HCT116 (cell line): ENCODE measurements around the gene ZNF532. TPM values are rescaled to one million over a fixed set of nuclear protein-coding genes. Genes with fewer than 3 reads are reported as not detected.

ENCODE experiments used
- ATAC-seq: fragments of 200-7000 bp; cut with Tn5 transposase; 2 replicates; pipeline ENCODE4 v1.9.1; 2020; ENCODE audit warnings: mild to moderate bottlenecking, moderate library complexity
- BruUV-seq: library from RNA; stranded (reverse); fragments of 400-500 nt; replicated peaks from 2 replicates; lab custom pipeline; 2021; lab: Mats Ljungman, UMichigan
- CTCF ChIA-PET: fragments of 300-600 bp; sonication (Branson Sonifier 250); formaldehyde crosslinking; loops from one replicate; lab custom pipeline; 2021; ENCODE audit warnings: antibody characterized with exemption; lab: Charles Lee
- POLR2A ChIA-PET: fragments of 300-600, 350-600 bp; sonication (Branson Sonifier 250); formaldehyde crosslinking; loops from one replicate; lab custom pipeline; 2021; ENCODE audit warnings: antibody characterized with exemption; lab: Charles Lee
- RAD21 ChIA-PET, 2 experiments: fragments of 300-600 bp; sonication (Branson Sonifier 250); formaldehyde crosslinking; loops; one replicate each; lab custom pipeline; 2023; ENCODE audit warnings: low total read pairs in 2 of 2; ENCODE audit not compliant: uncharacterized antibody in 2 of 2, unreplicated experiment in 2 of 2, low non-redundant PET in 1 of 2; lab: Charles Lee
- DNase-seq: peaks from one replicate; pipeline ENCODE4 v3.0.0-alpha.2; 2010; ENCODE audit warnings: low read depth, low spot score
- H2AFZ ChIP-seq: fragments of 200-600 bp; shearing (Covaris generic), sonication (generic); 2 replicates; pipeline ENCODE4 v1.6.1; 2017; ENCODE audit warnings: low read depth, mixed run types, mixed read lengths, antibody characterized with exemption, low read length; ENCODE audit not compliant: poor library complexity, severe bottlenecking
- H3K27ac ChIP-seq: 2 replicates; pipeline ENCODE4 v1.5.1; 2012; ENCODE audit warnings: low read depth, low read length
- H3K27me3 ChIP-seq: fragments of 200-600 bp; sonication (generic); 2 replicates; pipeline ENCODE4 v1.6.1; 2016; ENCODE audit warnings: mixed run types, low read length, mixed read lengths; ENCODE audit not compliant: insufficient read depth
- H3K36me3 ChIP-seq, 2 experiments: fragments of 200-500 bp in 1 of 2; fragments of 200-600 bp in 1 of 2; sonication (Bioruptor generic) in 1 of 2; sonication (generic) in 1 of 2; 2 replicates each; pipeline versions ENCODE4 v1.5.1 to v1.6.1; 2014 to 2016; ENCODE audit warnings: low read length in 2 of 2, inconsistent platforms in 1 of 2, mixed read lengths in 1 of 2, mixed run types in 1 of 2; ENCODE audit not compliant: insufficient read depth in 2 of 2, control insufficient read depth in 1 of 2
- H3K4me1 ChIP-seq, 2 experiments: fragments of 200-600 bp in 1 of 2; sonication (generic) in 1 of 2; 2 replicates each; pipeline versions ENCODE4 v1.5.1 to v1.6.1; 2012 to 2017; ENCODE audit warnings: low read length in 2 of 2, inconsistent platforms in 1 of 2, mild to moderate bottlenecking in 1 of 2, mixed read lengths in 1 of 2, mixed run types in 1 of 2, moderate library complexity in 1 of 2; ENCODE audit not compliant: insufficient read depth in 2 of 2, control insufficient read depth in 1 of 2
- H3K4me2 ChIP-seq: fragments of 200-600 bp; sonication (generic); 2 replicates; pipeline ENCODE4 v1.6.1; 2017; ENCODE audit warnings: mixed run types, low read length, mixed read lengths
- H3K4me3 ChIP-seq, 2 experiments: fragments of 200-600 bp in 1 of 2; sonication (generic) in 1 of 2; replicated peaks in 1 of 2; 2 replicates each; pipeline ENCODE4 v1.5.1; 2011 to 2016; ENCODE audit warnings: low read length in 2 of 2, control low read depth in 1 of 2, low read depth in 1 of 2, mild to moderate bottlenecking in 1 of 2, mixed read lengths in 1 of 2, mixed run types in 1 of 2
- H3K79me2 ChIP-seq: fragments of 200-600 bp; sonication (generic); 2 replicates; pipeline ENCODE4 v1.6.1; 2017; ENCODE audit warnings: mild to moderate bottlenecking, mixed run types, low read length, moderate library complexity, mixed read lengths; ENCODE audit not compliant: insufficient read depth
- H3K9ac ChIP-seq: fragments of 200-600 bp; sonication (generic); 2 replicates; pipeline ENCODE4 v1.6.1; 2016; ENCODE audit warnings: low read length, mixed read lengths
- H3K9me2 ChIP-seq: fragments of 200-600 bp; sonication (generic), shearing (Covaris generic); 2 replicates; pipeline ENCODE4 v1.6.1; 2017; ENCODE audit warnings: mixed run types, mild to moderate bottlenecking, moderate library complexity; ENCODE audit not compliant: insufficient read depth
- H3K9me3 ChIP-seq, 2 experiments: fragments of 200-500 bp in 1 of 2; fragments of 200-600 bp in 1 of 2; sonication (Bioruptor generic) in 1 of 2; sonication (generic) in 1 of 2; 2 replicates each; pipeline ENCODE4 v1.6.1; 2014 to 2017; ENCODE audit warnings: low read length in 2 of 2, mixed read lengths in 2 of 2, inconsistent platforms in 1 of 2, low read depth in 1 of 2, mild to moderate bottlenecking in 1 of 2, mixed run types in 1 of 2, moderate library complexity in 1 of 2; ENCODE audit not compliant: control insufficient read depth in 1 of 2, insufficient read depth in 1 of 2
- H4K20me1 ChIP-seq: fragments of 200-600 bp; sonication (generic), shearing (Covaris generic); 2 replicates; pipeline ENCODE4 v1.6.1; 2017; ENCODE audit warnings: mixed run types, mild to moderate bottlenecking, moderate library complexity; ENCODE audit not compliant: insufficient read depth
- POLR2AphosphoS5 ChIP-seq: IDR thresholded peaks from 2 replicates; pipeline ENCODE4 v1.6.1; 2011; ENCODE audit warnings: mild to moderate bottlenecking, low read depth, low read length, moderate library complexity
- RAD21 ChIP-seq: IDR thresholded peaks from 2 replicates; pipeline ENCODE4 v1.6.1; 2012; ENCODE audit warnings: low read depth, mild to moderate bottlenecking
- SIN3A ChIP-seq: IDR thresholded peaks from 2 replicates; pipeline ENCODE4 v1.6.1; 2012; ENCODE audit warnings: low read depth
- SP1 ChIP-seq: IDR thresholded peaks from 2 replicates; pipeline ENCODE4 v1.6.1; 2012; ENCODE audit warnings: low read depth
- YY1 ChIP-seq: IDR thresholded peaks from 2 replicates; pipeline ENCODE4 v1.6.1; 2011; ENCODE audit warnings: low read length, low read depth, moderate library complexity, mild to moderate bottlenecking; ENCODE audit not compliant: insufficient replicate concordance; ENCODE audit errors: extremely low read depth
- intact Hi-C: fragments of 100-400 bp; cut with micrococcal nuclease; formaldehyde crosslinking; loops from 2 replicates; pipeline ENCODE4 v1.10.0; 2022
- total RNA-seq: library from RNA; stranded (reverse); gene quantifications from one replicate; pipeline ENCODE4 v1.2.1, GENCODE V29; 2021; ENCODE audit not compliant: unreplicated experiment
- TF ChIP-seq, protein P1 (sequence below), 3 experiments: fragments of 200-600 bp in 1 of 3; sonication (generic) in 1 of 3; IDR thresholded peaks in 2 of 3; conservative IDR thresholded peaks in 1 of 3; 2 replicates each; pipeline ENCODE4 v1.5.1; 2012 to 2017; ENCODE audit warnings: low read depth in 2 of 3, low read length in 2 of 3, antibody characterized with exemption in 1 of 3, borderline replicate concordance in 1 of 3, control low read depth in 1 of 3, mild to moderate bottlenecking in 1 of 3, mixed read lengths in 1 of 3, mixed run types in 1 of 3, moderate library complexity in 1 of 3; ENCODE audit not compliant: insufficient read depth in 1 of 3
- TF ChIP-seq, protein P2 (sequence below): IDR thresholded peaks from 2 replicates; pipeline ENCODE4 v1.6.1; 2012; ENCODE audit warnings: low read depth
- TF ChIP-seq, protein P3 (sequence below): IDR thresholded peaks from 2 replicates; pipeline ENCODE4 v1.6.1; 2012
- TF ChIP-seq, protein P4 (sequence below): IDR thresholded peaks from 2 replicates; pipeline ENCODE4 v1.6.1; 2011; ENCODE audit warnings: mild to moderate bottlenecking, low read length, moderate library complexity; ENCODE audit not compliant: insufficient replicate concordance; ENCODE audit errors: extremely low read depth

The ZNF532 gene
- total RNA-seq, 1 experiment from 2014 or later, result 11.6 TPM

DNA sequence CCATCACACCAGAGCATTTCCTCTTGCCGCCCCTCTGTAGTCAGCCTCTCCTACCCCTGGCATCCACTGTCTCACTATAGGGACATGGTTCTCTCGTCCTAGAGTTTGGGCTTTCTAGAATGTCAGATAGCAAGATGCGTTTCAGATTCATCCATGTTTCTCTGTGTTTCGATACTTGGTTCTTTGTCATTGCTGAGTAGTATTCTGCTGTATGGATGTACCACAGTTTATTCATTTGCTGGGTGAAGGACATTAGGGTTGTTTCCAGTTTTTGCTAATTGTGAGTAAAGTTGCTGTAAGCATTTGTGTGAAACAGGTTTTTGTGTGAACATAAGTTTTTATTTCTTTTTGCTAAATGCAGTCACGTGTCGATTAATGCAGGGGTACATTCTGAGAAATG lies 3.8 kb downstream of the ZNF532 start (continued):
- TF ChIP-seq, protein P1, sequence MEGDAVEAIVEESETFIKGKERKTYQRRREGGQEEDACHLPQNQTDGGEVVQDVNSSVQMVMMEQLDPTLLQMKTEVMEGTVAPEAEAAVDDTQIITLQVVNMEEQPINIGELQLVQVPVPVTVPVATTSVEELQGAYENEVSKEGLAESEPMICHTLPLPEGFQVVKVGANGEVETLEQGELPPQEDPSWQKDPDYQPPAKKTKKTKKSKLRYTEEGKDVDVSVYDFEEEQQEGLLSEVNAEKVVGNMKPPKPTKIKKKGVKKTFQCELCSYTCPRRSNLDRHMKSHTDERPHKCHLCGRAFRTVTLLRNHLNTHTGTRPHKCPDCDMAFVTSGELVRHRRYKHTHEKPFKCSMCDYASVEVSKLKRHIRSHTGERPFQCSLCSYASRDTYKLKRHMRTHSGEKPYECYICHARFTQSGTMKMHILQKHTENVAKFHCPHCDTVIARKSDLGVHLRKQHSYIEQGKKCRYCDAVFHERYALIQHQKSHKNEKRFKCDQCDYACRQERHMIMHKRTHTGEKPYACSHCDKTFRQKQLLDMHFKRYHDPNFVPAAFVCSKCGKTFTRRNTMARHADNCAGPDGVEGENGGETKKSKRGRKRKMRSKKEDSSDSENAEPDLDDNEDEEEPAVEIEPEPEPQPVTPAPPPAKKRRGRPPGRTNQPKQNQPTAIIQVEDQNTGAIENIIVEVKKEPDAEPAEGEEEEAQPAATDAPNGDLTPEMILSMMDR (IDR thresholded peaks at IDR 0.05 in 2 of 3, conservative IDR thresholded peaks at IDR 0.05 in 1 of 3; ENCODE audit: borderline replicate concordance in 1 of 3, insufficient read depth in 1 of 3, low read depth in 2 of 3, low read length in 2 of 3), result no peak
- TF ChIP-seq SIN3A (no peak), YY1 (no peak), SP1 (no peak)
- TF ChIP-seq, protein P2, sequence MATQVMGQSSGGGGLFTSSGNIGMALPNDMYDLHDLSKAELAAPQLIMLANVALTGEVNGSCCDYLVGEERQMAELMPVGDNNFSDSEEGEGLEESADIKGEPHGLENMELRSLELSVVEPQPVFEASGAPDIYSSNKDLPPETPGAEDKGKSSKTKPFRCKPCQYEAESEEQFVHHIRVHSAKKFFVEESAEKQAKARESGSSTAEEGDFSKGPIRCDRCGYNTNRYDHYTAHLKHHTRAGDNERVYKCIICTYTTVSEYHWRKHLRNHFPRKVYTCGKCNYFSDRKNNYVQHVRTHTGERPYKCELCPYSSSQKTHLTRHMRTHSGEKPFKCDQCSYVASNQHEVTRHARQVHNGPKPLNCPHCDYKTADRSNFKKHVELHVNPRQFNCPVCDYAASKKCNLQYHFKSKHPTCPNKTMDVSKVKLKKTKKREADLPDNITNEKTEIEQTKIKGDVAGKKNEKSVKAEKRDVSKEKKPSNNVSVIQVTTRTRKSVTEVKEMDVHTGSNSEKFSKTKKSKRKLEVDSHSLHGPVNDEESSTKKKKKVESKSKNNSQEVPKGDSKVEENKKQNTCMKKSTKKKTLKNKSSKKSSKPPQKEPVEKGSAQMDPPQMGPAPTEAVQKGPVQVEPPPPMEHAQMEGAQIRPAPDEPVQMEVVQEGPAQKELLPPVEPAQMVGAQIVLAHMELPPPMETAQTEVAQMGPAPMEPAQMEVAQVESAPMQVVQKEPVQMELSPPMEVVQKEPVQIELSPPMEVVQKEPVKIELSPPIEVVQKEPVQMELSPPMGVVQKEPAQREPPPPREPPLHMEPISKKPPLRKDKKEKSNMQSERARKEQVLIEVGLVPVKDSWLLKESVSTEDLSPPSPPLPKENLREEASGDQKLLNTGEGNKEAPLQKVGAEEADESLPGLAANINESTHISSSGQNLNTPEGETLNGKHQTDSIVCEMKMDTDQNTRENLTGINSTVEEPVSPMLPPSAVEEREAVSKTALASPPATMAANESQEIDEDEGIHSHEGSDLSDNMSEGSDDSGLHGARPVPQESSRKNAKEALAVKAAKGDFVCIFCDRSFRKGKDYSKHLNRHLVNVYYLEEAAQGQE, result no peak

DNA sequence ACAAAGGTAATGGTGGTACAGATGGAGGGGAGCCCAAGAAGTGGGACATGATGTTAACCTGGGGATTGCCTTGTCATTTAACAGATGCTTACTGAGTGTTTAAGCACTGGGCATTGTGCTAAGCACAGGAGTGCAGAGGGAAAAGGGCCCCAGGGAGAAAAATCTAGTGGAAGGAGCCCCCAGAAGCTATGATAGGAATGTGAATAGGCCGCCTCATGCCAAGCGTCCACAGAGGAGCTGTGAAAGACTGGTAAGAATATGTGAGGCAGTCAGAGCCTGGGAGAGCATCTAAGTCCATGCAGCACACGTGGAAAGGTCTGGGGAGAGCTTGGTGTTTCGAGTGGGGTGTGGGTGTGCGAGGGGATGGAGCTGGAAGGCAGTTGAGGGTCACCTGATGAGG lies 5.5 kb downstream of the ZNF532 start:
- Histone ChIP-seq H3K27me3 (no peaks in the 10 kb centered on the region), H3K9me2 (no peaks in the 10 kb centered on the region), H3K79me2 (no peaks in the 10 kb centered on the region), H3K4me1 (no peaks in the 10 kb centered on the region), H3K4me3 (no peak overlapping the region), H3K4me2 (no peak overlapping the region), H3K9ac (no peak overlapping the region), H2AFZ (no peak overlapping the region), H3K9me3 (no peaks in the 10 kb centered on the region), H3K27ac (no peak overlapping the region), H4K20me1 (no peaks in the 10 kb centered on the region), H3K36me3 (no peaks in the 10 kb centered on the region)
- intact Hi-C loops, result no loop called here
- TF ChIP-seq RAD21, result no peak
- TF ChIP-seq, protein P3, sequence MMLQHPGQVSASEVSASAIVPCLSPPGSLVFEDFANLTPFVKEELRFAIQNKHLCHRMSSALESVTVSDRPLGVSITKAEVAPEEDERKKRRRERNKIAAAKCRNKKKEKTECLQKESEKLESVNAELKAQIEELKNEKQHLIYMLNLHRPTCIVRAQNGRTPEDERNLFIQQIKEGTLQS, result no peak
- TF ChIP-seq, protein P4, sequence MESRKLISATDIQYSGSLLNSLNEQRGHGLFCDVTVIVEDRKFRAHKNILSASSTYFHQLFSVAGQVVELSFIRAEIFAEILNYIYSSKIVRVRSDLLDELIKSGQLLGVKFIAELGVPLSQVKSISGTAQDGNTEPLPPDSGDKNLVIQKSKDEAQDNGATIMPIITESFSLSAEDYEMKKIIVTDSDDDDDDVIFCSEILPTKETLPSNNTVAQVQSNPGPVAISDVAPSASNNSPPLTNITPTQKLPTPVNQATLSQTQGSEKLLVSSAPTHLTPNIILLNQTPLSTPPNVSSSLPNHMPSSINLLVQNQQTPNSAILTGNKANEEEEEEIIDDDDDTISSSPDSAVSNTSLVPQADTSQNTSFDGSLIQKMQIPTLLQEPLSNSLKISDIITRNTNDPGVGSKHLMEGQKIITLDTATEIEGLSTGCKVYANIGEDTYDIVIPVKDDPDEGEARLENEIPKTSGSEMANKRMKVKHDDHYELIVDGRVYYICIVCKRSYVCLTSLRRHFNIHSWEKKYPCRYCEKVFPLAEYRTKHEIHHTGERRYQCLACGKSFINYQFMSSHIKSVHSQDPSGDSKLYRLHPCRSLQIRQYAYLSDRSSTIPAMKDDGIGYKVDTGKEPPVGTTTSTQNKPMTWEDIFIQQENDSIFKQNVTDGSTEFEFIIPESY, result no peak
- no peak for TF ChIP-seq POLR2AphosphoS5
- TF ChIP-seq SP1, result no peak
- RAD21 ChIA-PET, result no interaction called here
- ATAC-seq (no peak), DNase-seq (no peak)
- POLR2A ChIA-PET, result interaction anchor here (0.6 kb wide), 1 partner anchor 8 kb away, joined by 3 read pairs; no protein-coding TSS in a partner anchor
- CTCF ChIA-PET, result no interaction called here
- no TSS peak for BruUV-seq
